HG03432 (cell line): ENCODE measurements around the gene FHIT.

Experiments used
- ATAC-seq: cut with Tn5 transposase; IDR thresholded peaks from one replicate; pipeline ENCODE4 v1.9.1; 2021; ENCODE audit warnings: mild to moderate bottlenecking, moderate library complexity; ENCODE audit not compliant: unreplicated experiment

The FHIT gene

GRCh38 chr3:59731943-59732342, 1519.3 kb downstream of the FHIT start:
- no peak for ATAC-seq

GRCh38 chr3:59730591-59730990, 1520.7 kb downstream of the FHIT start:
- ATAC-seq, result no peak

DNA sequence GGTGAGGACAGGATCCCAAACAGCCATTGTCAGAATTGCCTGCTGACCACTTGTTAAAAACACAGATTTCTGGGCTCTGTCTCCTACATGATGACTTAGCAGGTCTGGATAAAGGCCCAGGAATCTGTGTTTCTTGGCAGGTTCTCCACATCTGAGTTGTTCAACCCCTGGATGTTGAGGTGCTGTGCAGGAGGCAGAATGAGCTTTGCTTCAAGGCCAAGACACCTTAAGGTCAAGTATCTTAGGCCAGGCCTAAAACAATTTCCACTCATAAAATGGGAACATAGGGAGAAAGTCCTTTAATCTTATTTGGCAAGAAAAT, 1522.7 kb downstream of the FHIT start:
- no peak for ATAC-seq

DNA sequence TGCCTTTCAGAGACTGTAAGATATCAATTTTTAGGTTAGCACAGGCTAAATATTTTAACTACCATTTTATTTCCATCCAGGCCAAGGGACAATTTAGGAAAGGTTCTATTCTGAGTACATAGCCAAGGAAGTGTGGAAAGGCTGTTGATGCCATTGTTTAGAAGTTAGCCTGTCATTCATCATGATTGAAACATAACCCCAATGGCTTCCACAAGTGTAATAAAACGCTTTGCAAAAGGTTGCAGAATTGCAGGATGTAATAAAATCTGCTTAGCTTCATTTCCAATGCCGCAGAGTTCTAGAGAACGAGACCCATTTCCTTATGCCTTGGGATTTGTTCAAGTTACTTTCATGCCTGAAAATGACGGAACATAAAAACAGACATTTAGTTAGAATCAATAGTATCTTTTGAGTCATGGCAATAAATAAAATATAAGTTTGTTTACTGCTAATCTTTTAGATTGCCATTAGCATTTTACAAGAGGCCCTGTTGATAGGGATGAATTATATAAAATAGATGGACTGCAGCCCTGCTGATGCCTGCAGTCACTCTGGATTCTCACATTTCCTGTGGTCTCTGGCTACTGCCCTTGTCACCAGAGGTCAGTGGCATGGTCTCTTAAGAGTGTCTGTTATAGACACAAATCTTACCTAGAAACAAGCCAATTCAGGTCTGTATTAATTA, 1523.2 kb downstream of the FHIT start:
- ATAC-seq, result no peak

GRCh38 chr3:59726279-59726678, 1525.0 kb downstream of the FHIT start:
- no peak for ATAC-seq

DNA sequence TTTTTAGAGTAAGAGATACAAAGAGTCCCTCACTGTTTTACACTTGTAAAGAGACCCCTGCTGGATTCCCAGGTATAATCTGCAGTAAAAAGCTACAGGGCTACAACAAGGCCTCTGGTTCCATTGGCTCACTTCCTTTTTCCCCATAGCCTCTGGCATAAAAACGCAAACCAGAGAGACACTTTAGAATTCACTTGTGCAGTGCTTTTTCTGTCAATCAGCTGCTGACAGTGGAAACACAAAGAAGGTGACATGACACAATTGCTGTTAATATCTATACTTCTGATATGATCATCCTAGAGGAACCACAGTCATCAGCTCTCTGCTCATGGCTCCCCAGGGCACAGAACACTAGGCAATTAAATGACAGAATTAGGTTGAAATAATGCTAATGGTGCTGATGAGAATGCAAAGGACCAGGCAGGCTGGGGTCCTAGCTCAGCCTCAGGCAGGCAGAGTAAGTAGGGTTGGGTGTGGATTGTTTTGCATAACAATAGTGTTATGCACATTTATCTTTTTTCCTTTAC, 1533.5 kb downstream of the FHIT start:
- ATAC-seq, result no peak

- ATAC-seq, result no peak
Observed at GRCh38 chr3:59714066-59714465, 1537.2 kb downstream of the FHIT start.

GRCh38 chr3:59710554-59710953, 1540.7 kb downstream of the FHIT start:
- no peak for ATAC-seq

DNA sequence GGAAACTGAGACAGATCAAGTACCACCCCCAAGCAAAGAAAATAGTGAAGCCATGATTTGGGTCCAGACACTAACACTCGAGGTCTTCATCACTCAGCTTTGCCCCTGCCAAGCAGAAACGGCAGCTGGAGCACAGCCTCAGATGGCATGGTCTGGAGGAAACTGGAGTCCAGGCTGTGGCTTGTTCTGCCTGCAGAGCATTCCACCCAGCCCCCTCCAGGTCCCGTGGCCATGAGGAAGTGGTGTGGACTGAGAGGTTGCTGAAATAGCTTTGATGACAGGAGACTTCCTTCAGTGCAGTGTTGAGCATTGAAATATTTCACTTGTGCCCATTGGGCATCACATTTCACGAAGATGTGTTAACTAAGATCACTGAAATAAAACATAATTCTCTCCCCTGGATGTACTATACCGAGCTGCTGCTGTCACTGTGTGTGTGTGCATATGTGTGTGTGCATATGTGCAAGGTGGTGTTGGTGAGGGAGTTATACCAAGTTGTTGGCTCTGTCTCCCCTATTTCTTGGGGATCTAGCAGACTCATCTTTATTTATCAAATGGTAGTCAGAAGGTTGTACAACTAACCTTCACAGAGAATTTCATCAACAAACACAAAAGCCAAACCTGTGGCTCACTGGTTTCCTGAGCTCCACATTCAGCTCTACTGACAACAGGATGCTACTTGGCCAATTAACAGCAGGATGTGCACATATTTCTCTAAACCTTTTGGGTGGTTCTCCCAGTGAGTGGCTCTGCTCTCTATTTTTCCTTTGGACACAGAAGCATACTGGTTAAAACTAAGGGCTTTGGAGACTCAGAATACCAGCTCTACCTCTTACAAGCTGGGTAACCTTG, 1541.3 kb downstream of the FHIT start:
- ATAC-seq, result no peak

DNA sequence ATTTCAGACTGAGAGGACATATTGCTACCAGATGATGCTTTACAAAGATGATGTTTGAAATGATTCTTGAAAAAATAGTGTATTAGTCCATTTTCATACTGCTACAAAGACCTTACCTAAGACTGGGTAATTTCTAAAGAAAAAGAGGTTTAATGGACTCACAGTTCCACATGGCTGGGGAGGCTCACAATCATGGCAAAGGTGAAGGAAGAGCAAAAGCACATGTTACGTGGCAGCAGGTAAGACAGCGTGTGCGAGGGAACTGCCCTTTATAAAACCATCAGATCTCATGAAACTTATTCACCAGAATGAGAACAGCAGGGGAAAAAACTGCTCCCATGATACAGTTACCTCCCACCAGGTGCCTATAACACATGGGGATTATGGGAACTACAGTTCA, 1543.0 kb downstream of the FHIT start:
- ATAC-seq, result no peak

GRCh38 chr3:59704292-59704691, 1547.0 kb downstream of the FHIT start:
- ATAC-seq, result no peak

- ATAC-seq, result no peak
Observed at GRCh38 chr3:59699648-59700320, 1551.5 kb downstream of the FHIT start.
